Measurements from ENCODE around the gene SLC39A13.

SLC39A13 gene

GRCh38 chr11:47441421-47441820 lies 33.0 kb downstream of the SLC39A13 start:
- Histone ChIP-seq H3K27me3 (ENCODE audit: insufficient read depth, low read depth, severe bottlenecking) (no peaks in the 10 kb centered on the region), H3K9me3 (ENCODE audit: severe bottlenecking) (no peaks in the 10 kb centered on the region), H3K27ac (no peak overlapping the region), H3K36me3 (no peaks in the 10 kb centered on the region), H3K4me3 (ENCODE audit: low read depth, low read length) (no peak overlapping the region)
- no peak for DNase-seq
- TF ChIP-seq CTCF (IDR thresholded peaks at IDR 0.05; ENCODE audit: low read depth, low read length) = no peak

DNA sequence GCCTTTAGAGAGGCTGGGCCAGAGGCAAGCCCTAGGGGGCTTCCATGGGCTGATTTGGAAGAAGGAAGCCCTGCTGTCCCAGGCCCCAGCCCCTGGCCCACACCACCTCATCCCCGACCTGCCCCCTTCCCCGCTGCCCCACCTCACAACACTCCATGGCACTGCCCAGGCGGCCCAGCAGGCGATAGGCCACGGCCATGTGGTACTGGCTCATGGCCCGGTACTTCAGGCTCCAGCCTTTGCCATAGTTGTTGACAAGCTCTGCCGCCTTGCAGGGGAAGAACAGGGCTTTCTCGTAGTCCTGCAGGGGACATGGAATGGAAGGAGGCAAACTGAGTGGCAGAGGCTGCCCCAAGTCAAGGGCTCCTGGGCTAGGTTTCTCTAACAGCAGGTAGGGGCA lies 34.1 kb downstream of the SLC39A13 start:
- Histone ChIP-seq H3K27me3 (ENCODE audit: insufficient read depth, low read depth, severe bottlenecking) (no peaks in the 10 kb centered on the region), H3K9me3 (ENCODE audit: severe bottlenecking) (no peaks in the 10 kb centered on the region), H3K36me3 (no peaks in the 10 kb centered on the region), H3K27ac (no peak overlapping the region), H3K4me3 (ENCODE audit: low read depth, low read length) (no peak overlapping the region)
- TF ChIP-seq CTCF (IDR thresholded peaks at IDR 0.05; ENCODE audit: low read depth, low read length) = no peak
- no peak for DNase-seq

GRCh38 chr11:47443028-47443700 lies 34.8 kb downstream of the SLC39A13 start:
- peak; percentile 40; the same call in 1 of the 2 replicates for TF ChIP-seq CTCF (IDR thresholded peaks at IDR 0.05; ENCODE audit: low read depth, low read length)
- Histone ChIP-seq H3K4me3 (ENCODE audit: low read depth, low read length) (no peak overlapping the region), H3K36me3 (no peaks in the 10 kb centered on the region), H3K27me3 (ENCODE audit: insufficient read depth, low read depth, severe bottlenecking) (no peaks in the 10 kb centered on the region), H3K9me3 (ENCODE audit: severe bottlenecking) (no peaks in the 10 kb centered on the region), H3K27ac (no peak overlapping the region)
- DNase-seq = no peak

GRCh38 chr11:47443817-47444216 lies 35.4 kb downstream of the SLC39A13 start:
- TF ChIP-seq CTCF (IDR thresholded peaks at IDR 0.05; ENCODE audit: low read depth, low read length) = no peak
- no peak for DNase-seq
- H3K9me3 ChIP-seq (ENCODE audit: severe bottlenecking) = no peaks in the 10 kb centered on the region
- no peaks in the 10 kb centered on the region for H3K36me3 ChIP-seq
- H3K27ac ChIP-seq = no peak overlapping the region
- no peak overlapping the region for H3K4me3 ChIP-seq (ENCODE audit: low read depth, low read length)
- no peaks in the 10 kb centered on the region for H3K27me3 ChIP-seq (ENCODE audit: insufficient read depth, low read depth, severe bottlenecking)

- no peaks in the 10 kb centered on the region for H3K36me3 ChIP-seq
- no peak for TF ChIP-seq CTCF (IDR thresholded peaks at IDR 0.05; ENCODE audit: low read depth, low read length)
Measured at GRCh38 chr11:47445840-47446239, 37.5 kb downstream of the SLC39A13 start.

GRCh38 chr11:47446833-47447232 lies 38.4 kb downstream of the SLC39A13 start:
- Histone ChIP-seq H3K9me3 (ENCODE audit: severe bottlenecking) (no peaks in the 10 kb centered on the region), H3K27ac (no peak overlapping the region), H3K36me3 (no peaks in the 10 kb centered on the region), H3K4me3 (ENCODE audit: low read depth, low read length) (no peak overlapping the region), H3K27me3 (ENCODE audit: insufficient read depth, low read depth, severe bottlenecking) (no peaks in the 10 kb centered on the region)
- DNase-seq = no peak
- no peak for TF ChIP-seq CTCF (IDR thresholded peaks at IDR 0.05; ENCODE audit: low read depth, low read length)

More at GRCh38 chr11:47445840-47446239, 37.5 kb downstream of the SLC39A13 start:
- no peaks in the 10 kb centered on the region for H3K27me3 ChIP-seq (ENCODE audit: insufficient read depth, low read depth, severe bottlenecking)
- no peak for DNase-seq
- no peak overlapping the region for H3K4me3 ChIP-seq (ENCODE audit: low read depth, low read length)
- H3K27ac ChIP-seq = no peak overlapping the region
- no peaks in the 10 kb centered on the region for H3K9me3 ChIP-seq (ENCODE audit: severe bottlenecking)
